ENCODE data around the gene DISC1.

DISC1 gene

GRCh38 chr1:231971397-231972110 lies 345.0 kb downstream of the DISC1 start:
- in situ Hi-C loops (cut with MboI; ENCODE audit: low sequenced_read_pairs): no loop called here

GRCh38 chr1:231972111-231972445 lies 345.5 kb downstream of the DISC1 start:
- in situ Hi-C loops (cut with MboI; ENCODE audit: low sequenced_read_pairs): no loop called here

- in situ Hi-C loops (cut with MboI; ENCODE audit: low sequenced_read_pairs): no loop called here
Measured at GRCh38 chr1:231973830-231974229, 347.2 kb downstream of the DISC1 start.

GRCh38 chr1:231976231-231976630 lies 349.6 kb downstream of the DISC1 start:
- in situ Hi-C loops (cut with MboI; ENCODE audit: low sequenced_read_pairs): no loop called here

GRCh38 chr1:231981675-231982074 lies 355.1 kb downstream of the DISC1 start:
- in situ Hi-C loops (cut with MboI; ENCODE audit: low sequenced_read_pairs): no loop called here

- in situ Hi-C loops (cut with MboI; ENCODE audit: low sequenced_read_pairs): no loop called here
Measured at GRCh38 chr1:231982871-231983587, 356.4 kb downstream of the DISC1 start.

GRCh38 chr1:231983588-231984193 lies 357.1 kb downstream of the DISC1 start:
- in situ Hi-C loops (cut with MboI; ENCODE audit: low sequenced_read_pairs): no loop called here

- in situ Hi-C loops (cut with MboI; ENCODE audit: low sequenced_read_pairs): no loop called here
Measured at GRCh38 chr1:231985296-231986023, 358.9 kb downstream of the DISC1 start.

- in situ Hi-C loops (cut with MboI; ENCODE audit: low sequenced_read_pairs): no loop called here
Measured at GRCh38 chr1:231986631-231987336, 360.2 kb downstream of the DISC1 start.

GRCh38 chr1:231990388-231990787 lies 363.8 kb downstream of the DISC1 start:
- in situ Hi-C loops (cut with MboI; ENCODE audit: low sequenced_read_pairs): no loop called here

- in situ Hi-C loops (cut with MboI; ENCODE audit: low sequenced_read_pairs): no loop called here
Measured at GRCh38 chr1:231991231-231991630, 364.6 kb downstream of the DISC1 start.

- in situ Hi-C loops (cut with MboI; ENCODE audit: low sequenced_read_pairs): no loop called here
Measured at GRCh38 chr1:231993968-231994455, 367.4 kb downstream of the DISC1 start.

GRCh38 chr1:231998791-231999190 lies 372.2 kb downstream of the DISC1 start:
- in situ Hi-C loops (cut with MboI; ENCODE audit: low sequenced_read_pairs): no loop called here

- in situ Hi-C loops (cut with MboI; ENCODE audit: low sequenced_read_pairs): no loop called here
Measured at GRCh38 chr1:232005300-232005699, 378.7 kb downstream of the DISC1 start.

GRCh38 chr1:232009741-232010140 lies 383.2 kb downstream of the DISC1 start:
- in situ Hi-C loops (cut with MboI; ENCODE audit: low sequenced_read_pairs): no loop called here

GRCh38 chr1:232011961-232012360 lies 385.4 kb downstream of the DISC1 start:
- in situ Hi-C loops (cut with MboI; ENCODE audit: low sequenced_read_pairs): no loop called here

GRCh38 chr1:232012773-232013386 lies 386.3 kb downstream of the DISC1 start:
- in situ Hi-C loops (cut with MboI; ENCODE audit: low sequenced_read_pairs): no loop called here

GRCh38 chr1:232014941-232015340 lies 388.4 kb downstream of the DISC1 start:
- in situ Hi-C loops (cut with MboI; ENCODE audit: low sequenced_read_pairs): no loop called here

- in situ Hi-C loops (cut with MboI; ENCODE audit: low sequenced_read_pairs): no loop called here
Measured at GRCh38 chr1:232016616-232017015, 390.0 kb downstream of the DISC1 start.

- in situ Hi-C loops (cut with MboI; ENCODE audit: low sequenced_read_pairs): no loop called here
Measured at GRCh38 chr1:232017057-232017456, 390.5 kb downstream of the DISC1 start.
